Cardiac muscle cell (in vitro differentiated cells and primary cell): ENCODE data around the gene LMOD1. TPM values are rescaled to one million over a fixed set of nuclear protein-coding genes. Genes with fewer than 3 reads are reported as not detected.

ENCODE experiments used
- DNase-seq, 2 donors: peaks; one replicate each; pipeline versions ENCODE4 v3.0.0 to v3.0.0-alpha.2; 2010 to 2017; ENCODE audit warnings: low read depth in 1 of 2, low spot score in 1 of 2
- H3K27ac ChIP-seq: fragments of 200-600 bp; sonication (generic); 2 replicates; pipeline ENCODE4 v1.5.1; 2016
- H3K27me3 ChIP-seq: fragments of 200-600 bp; sonication (generic); 2 replicates; pipeline ENCODE4 v1.6.0; 2016; ENCODE audit warnings: control low read depth
- H3K36me3 ChIP-seq: fragments of 200-600 bp; sonication (generic); 2 replicates; pipeline ENCODE4 v1.5.1; 2016; ENCODE audit warnings: control low read depth
- H3K4me1 ChIP-seq: fragments of 200-600 bp; sonication (generic); 2 replicates; pipeline ENCODE4 v1.8.1; 2017; ENCODE audit warnings: low read depth, mild to moderate bottlenecking, mixed run types
- H3K4me3 ChIP-seq: fragments of 200-600 bp; sonication (generic); 2 replicates; pipeline ENCODE4 v1.5.1; 2016; ENCODE audit warnings: mild to moderate bottlenecking
- H3K9me3 ChIP-seq: fragments of 200-600 bp; sonication (generic); 2 replicates; pipeline ENCODE4 v1.5.1; 2017; ENCODE audit warnings: low read depth, mild to moderate bottlenecking, control low read depth
- polyA plus RNA-seq: library from polyadenylated mRNA; unstranded; fragments of >200 nt; fragmentation: Nextera tagmentation; extraction: Ambion mirVana; gene quantifications from 2 replicates; pipeline ENCODE4 v1.2.1, GENCODE V29; 2016
- total RNA-seq: library from RNA; depleted of rRNA; stranded (reverse); fragments of >200 nt; gene quantifications from 2 replicates; pipeline ENCODE4 v1.2.3, GENCODE V29; 2016
- TF ChIP-seq, protein P1 (sequence below): IDR thresholded peaks from 2 replicates; pipeline ENCODE4 v1.5.1; 2012; ENCODE audit warnings: low read depth, mild to moderate bottlenecking, low read length

The LMOD1 gene
- total and polyA plus RNA-seq, 2 experiments from 2014 or later = 27.4 to 75.6 TPM

DNA sequence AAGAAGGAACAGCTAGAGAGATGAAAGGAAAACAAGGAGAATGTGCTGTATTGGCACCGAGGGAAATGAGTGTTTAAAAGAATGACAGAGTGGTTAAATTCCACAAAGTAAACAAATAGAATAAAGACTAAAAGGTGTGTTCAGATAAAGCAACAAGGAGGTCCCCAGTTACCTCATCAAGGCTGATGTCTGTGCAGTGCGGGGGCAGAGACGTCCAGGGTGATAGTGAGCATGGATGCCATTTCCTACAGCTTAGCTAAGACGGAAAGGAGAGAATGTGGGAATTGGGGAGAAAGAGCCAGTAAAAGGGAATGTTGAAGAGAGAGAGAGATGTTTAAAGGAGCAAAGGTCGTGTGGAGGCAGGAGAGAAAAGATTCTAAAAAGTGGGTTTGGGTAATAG is 15.5 kb downstream of the LMOD1 start:
- Histone ChIP-seq H3K36me3 (no peaks in the 10 kb centered on the region), H3K4me1 (peaks cover 11% of the 10 kb centered on the region), H3K4me3 (no peak overlapping the region), H3K27me3 (no peaks in the 10 kb centered on the region), H3K27ac (no peak overlapping the region), H3K9me3 (no peaks in the 10 kb centered on the region)
- DNase-seq = no peak
- TF ChIP-seq, protein P1, sequence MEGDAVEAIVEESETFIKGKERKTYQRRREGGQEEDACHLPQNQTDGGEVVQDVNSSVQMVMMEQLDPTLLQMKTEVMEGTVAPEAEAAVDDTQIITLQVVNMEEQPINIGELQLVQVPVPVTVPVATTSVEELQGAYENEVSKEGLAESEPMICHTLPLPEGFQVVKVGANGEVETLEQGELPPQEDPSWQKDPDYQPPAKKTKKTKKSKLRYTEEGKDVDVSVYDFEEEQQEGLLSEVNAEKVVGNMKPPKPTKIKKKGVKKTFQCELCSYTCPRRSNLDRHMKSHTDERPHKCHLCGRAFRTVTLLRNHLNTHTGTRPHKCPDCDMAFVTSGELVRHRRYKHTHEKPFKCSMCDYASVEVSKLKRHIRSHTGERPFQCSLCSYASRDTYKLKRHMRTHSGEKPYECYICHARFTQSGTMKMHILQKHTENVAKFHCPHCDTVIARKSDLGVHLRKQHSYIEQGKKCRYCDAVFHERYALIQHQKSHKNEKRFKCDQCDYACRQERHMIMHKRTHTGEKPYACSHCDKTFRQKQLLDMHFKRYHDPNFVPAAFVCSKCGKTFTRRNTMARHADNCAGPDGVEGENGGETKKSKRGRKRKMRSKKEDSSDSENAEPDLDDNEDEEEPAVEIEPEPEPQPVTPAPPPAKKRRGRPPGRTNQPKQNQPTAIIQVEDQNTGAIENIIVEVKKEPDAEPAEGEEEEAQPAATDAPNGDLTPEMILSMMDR = no peak

DNA sequence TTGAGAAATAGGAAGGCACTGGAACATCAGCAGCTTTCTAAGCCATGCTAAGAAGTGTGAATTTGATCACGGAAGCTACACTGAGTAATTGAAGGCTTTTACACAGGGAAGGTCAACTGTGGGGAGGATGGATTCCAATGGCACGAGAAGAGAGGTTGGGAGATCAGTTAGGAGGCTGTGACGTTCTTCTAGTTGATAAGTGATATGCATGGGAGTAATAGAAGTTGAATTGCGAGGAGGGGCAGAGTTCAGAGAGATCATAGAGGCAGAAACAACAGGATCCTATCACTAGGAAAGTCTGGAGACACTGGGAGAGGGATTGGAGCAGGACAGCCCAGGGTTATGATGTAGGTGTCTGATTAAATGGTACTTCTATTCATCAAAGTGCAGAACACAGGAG is 16.2 kb downstream of the LMOD1 start:
- H3K27ac ChIP-seq = no peak overlapping the region
- DNase-seq = no peak
- no peaks in the 10 kb centered on the region for H3K9me3 ChIP-seq
- H3K4me1 ChIP-seq = peaks cover 11% of the 10 kb centered on the region
- H3K27me3 ChIP-seq = no peaks in the 10 kb centered on the region
- TF ChIP-seq, protein P1 = no peak
- no peak overlapping the region for H3K4me3 ChIP-seq
- H3K36me3 ChIP-seq = no peaks in the 10 kb centered on the region

DNA sequence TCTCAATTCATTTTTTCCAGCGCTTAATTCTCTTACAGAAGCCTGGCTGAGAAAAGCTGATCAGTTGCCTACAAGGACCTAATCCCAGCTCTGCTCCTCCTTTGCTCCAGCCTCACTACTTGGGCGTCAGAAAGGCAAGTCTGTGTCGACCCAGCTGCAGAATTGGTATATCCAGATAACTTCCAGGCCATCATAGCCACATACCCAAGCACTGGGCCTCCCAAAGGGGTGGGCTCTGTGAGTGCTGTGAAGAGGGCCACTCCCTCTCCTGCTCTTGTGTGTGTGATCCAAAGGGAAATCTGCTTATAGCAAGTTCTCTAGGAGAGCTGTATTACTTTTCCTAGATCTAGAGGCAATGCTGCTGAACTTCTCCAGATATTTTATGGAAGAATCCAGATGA is 18.1 kb downstream of the LMOD1 start:
- Histone ChIP-seq H3K4me3 (no peak overlapping the region), H3K4me1 (peaks cover 11% of the 10 kb centered on the region), H3K36me3 (no peaks in the 10 kb centered on the region), H3K27me3 (no peaks in the 10 kb centered on the region), H3K9me3 (no peaks in the 10 kb centered on the region), H3K27ac (peak overlapping the region; percentile 55)
- peak in 1 of 2 donors; percentile 69 for DNase-seq
- TF ChIP-seq, protein P1 = no peak

DNA sequence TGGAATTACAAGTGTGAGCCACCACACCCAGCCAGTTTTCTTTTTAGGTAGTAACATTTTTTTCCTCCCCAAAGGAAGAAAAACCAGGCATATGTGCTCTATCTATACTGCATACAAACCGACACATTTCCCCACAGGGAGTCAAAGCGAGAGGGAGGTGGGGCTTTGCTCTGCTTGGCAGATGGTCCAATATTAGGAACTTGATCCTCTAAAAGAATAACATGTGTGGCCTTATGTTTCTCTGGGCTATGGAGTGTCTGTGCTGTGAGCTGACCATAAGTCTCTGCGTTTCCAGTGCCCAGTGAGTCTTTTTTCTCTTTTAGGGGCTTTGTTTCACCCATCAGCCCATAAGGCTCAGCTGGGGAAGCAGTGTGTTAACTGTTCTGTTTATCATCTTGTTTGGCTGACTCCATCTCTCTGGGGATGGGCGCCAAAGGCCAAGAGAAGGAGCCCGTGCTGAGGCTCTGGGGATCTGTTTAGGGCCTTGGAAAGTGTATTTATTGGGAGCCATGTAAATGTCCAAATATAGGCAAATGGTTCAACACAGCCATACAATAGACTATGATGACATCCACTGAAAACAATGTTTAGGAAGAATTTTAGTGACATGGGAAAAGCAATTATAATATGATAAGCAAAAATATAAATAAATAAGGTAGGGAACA is 20.2 kb downstream of the LMOD1 start:
- H3K4me1 ChIP-seq = peaks cover 11% of the 10 kb centered on the region
- TF ChIP-seq, protein P1 = no peak
- no peak overlapping the region for H3K27ac ChIP-seq
- H3K9me3 ChIP-seq = no peaks in the 10 kb centered on the region
- H3K27me3 ChIP-seq = no peaks in the 10 kb centered on the region
- no peak overlapping the region for H3K4me3 ChIP-seq
- peak in 1 of 2 donors; percentile 44 for DNase-seq
- H3K36me3 ChIP-seq = no peaks in the 10 kb centered on the region

DNA sequence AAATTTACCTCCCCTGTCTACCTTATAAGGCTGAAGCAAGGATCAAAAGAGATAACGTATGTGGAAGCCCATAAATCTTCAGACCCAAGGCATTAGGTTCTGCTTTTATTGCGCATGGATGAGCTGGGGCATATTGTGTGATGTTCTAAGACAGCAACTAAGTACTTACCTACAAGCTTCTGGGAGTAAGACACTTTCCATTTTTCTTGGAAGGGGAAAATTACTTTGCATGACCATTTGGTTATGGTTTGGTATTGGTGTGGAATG is 21.1 kb downstream of the LMOD1 start:
- DNase-seq = no peak
- Histone ChIP-seq H3K36me3 (no peaks in the 10 kb centered on the region), H3K27ac (no peak overlapping the region), H3K4me1 (peaks cover 11% of the 10 kb centered on the region), H3K27me3 (no peaks in the 10 kb centered on the region), H3K9me3 (no peaks in the 10 kb centered on the region), H3K4me3 (no peak overlapping the region)
- TF ChIP-seq, protein P1 = no peak
